ENCODE measurements around the gene F2RL2. TPM values are rescaled to one million over a fixed set of nuclear protein-coding genes. Genes with fewer than 3 reads are reported as not detected.

The F2RL2 gene
- total and polyA plus RNA-seq, 12 donors: 0.08 to 1.5 (median 0.36) TPM; not detected in 2

GRCh38 chr5:76667495-76667894 is 44.3 kb upstream of the F2RL2 start:
- peak in 1 of 7 donors; percentile 18 for DNase-seq
- H3K27me3 ChIP-seq: no peaks in the 10 kb centered on the region
- 36 to 50% (median 44%) methylated on average over 2 of the region's 2 CpGs for WGBS, 4 donors
- intact Hi-C loops (cut with DNase I): no loop called here
- H3K4me3 ChIP-seq: no peak overlapping the region
- peak overlapping the region in 1 of 5 donors; percentile 11 for H3K27ac ChIP-seq
- no peak for TF ChIP-seq CTCF (IDR thresholded peaks at IDR 0.05)
- no peaks in the 10 kb centered on the region for H3K9me3 ChIP-seq (replicated peaks in 1 of 3)
- no peaks in the 10 kb centered on the region for H3K36me3 ChIP-seq (replicated peaks in 1 of 2)
- peaks cover 6 to 8% of the 10 kb centered on the region in 2 donors for H3K4me1 ChIP-seq (replicated peaks in 1 of 2)

GRCh38 chr5:76664079-76664478 is 40.9 kb upstream of the F2RL2 start:
- Histone ChIP-seq H3K9me3 (replicated peaks in 1 of 3) (no peaks in the 10 kb centered on the region), H3K27ac (no peak overlapping the region), H3K27me3 (no peaks in the 10 kb centered on the region), H3K4me3 (no peak overlapping the region), H3K4me1 (replicated peaks in 1 of 2) (peaks cover 6 to 13% of the 10 kb centered on the region in 2 donors), H3K36me3 (replicated peaks in 1 of 2) (peaks cover 0 to 4% of the 10 kb centered on the region in 2 donors)
- DNase-seq: no peak
- no peak for TF ChIP-seq CTCF (IDR thresholded peaks at IDR 0.05)
- no peak for TF ChIP-seq POLR2A (IDR thresholded peaks at IDR 0.05)
- intact Hi-C loops (cut with DNase I): no loop called here
- 94 to 97% (median 96%) methylated on average over 6 of the region's 6 CpGs for WGBS, 4 donors

GRCh38 chr5:76663573-76663972 is 40.4 kb upstream of the F2RL2 start:
- TF ChIP-seq POLR2A (IDR thresholded peaks at IDR 0.05) (no peak), CTCF (IDR thresholded peaks at IDR 0.05) (no peak)
- Histone ChIP-seq H3K27ac (no peak overlapping the region), H3K9me3 (replicated peaks in 1 of 3) (no peaks in the 10 kb centered on the region), H3K36me3 (replicated peaks in 1 of 2) (peaks cover 0 to 9% of the 10 kb centered on the region in 2 donors), H3K4me1 (replicated peaks in 1 of 2) (peaks cover 6 to 13% of the 10 kb centered on the region in 2 donors), H3K4me3 (no peak overlapping the region), H3K27me3 (no peaks in the 10 kb centered on the region)
- intact Hi-C loops (cut with DNase I): no loop called here
- peak in 4 of 7 donors; percentile 22 to 54 (median 32) for DNase-seq
- WGBS, 4 donors: 62 to 75% (median 67%) methylated on average over 3 of the region's 3 CpGs

GRCh38 chr5:76662521-76662920 is 39.3 kb upstream of the F2RL2 start:
- TF ChIP-seq POLR2A (IDR thresholded peaks at IDR 0.05) (no peak), CTCF (IDR thresholded peaks at IDR 0.05) (no peak)
- H3K27me3 ChIP-seq: no peaks in the 10 kb centered on the region
- H3K4me3 ChIP-seq: no peak overlapping the region
- peaks cover 0 to 10% of the 10 kb centered on the region in 2 donors for H3K36me3 ChIP-seq (replicated peaks in 1 of 2)
- no peak for DNase-seq
- WGBS, 4 donors: 89 to 94% (median 93%) methylated on average over 5 of the region's 5 CpGs
- intact Hi-C loops (cut with DNase I): no loop called here
- no peaks in the 10 kb centered on the region for H3K9me3 ChIP-seq (replicated peaks in 1 of 3)
- no peak overlapping the region for H3K27ac ChIP-seq
- H3K4me1 ChIP-seq (replicated peaks in 1 of 2): peaks cover 2 to 9% of the 10 kb centered on the region in 2 donors
